Liver (tissue), 9 donors: Measurements from ENCODE around the gene GRIN1. TPM values are rescaled to one million over a fixed set of nuclear protein-coding genes. Genes with fewer than 3 reads are reported as not detected.

ENCODE experiments used
- DNase-seq: peaks from one replicate; pipeline ENCODE4 v3.0.0-alpha.2; 2017; ENCODE audit warnings: low spot score
- H3K27ac ChIP-seq, 2 donors: one replicate each; pipeline ENCODE4 v1.7.0; 2013; ENCODE audit warnings: inconsistent platforms in 2 of 2, low read length in 2 of 2, control low read depth in 1 of 2, low read depth in 1 of 2, mild to moderate bottlenecking in 1 of 2
- H3K27me3 ChIP-seq, 4 donors: one replicate each; pipeline versions ENCODE4 v1.6.1 to v1.7.0; 2013; ENCODE audit warnings: low read length in 3 of 4, inconsistent platforms in 1 of 4, mild to moderate bottlenecking in 1 of 4, moderate library complexity in 1 of 4; ENCODE audit not compliant: control insufficient read depth in 4 of 4, insufficient read depth in 4 of 4
- H3K36me3 ChIP-seq, 4 donors: one replicate each; pipeline versions ENCODE4 v1.6.1 to v1.7.0; 2013; ENCODE audit warnings: low read length in 3 of 4, mild to moderate bottlenecking in 3 of 4, low read depth in 1 of 4, moderate library complexity in 1 of 4; ENCODE audit not compliant: control insufficient read depth in 4 of 4, insufficient read depth in 3 of 4
- H3K4me1 ChIP-seq, 4 donors: one replicate each; pipeline versions ENCODE4 v1.6.1 to v1.7.0; 2013; ENCODE audit warnings: low read length in 3 of 4, mild to moderate bottlenecking in 3 of 4, moderate library complexity in 1 of 4; ENCODE audit not compliant: control insufficient read depth in 4 of 4, insufficient read depth in 4 of 4
- H3K4me3 ChIP-seq, 3 donors: one replicate each; pipeline versions ENCODE4 v1.6.1 to v1.7.0; 2013; ENCODE audit warnings: low read length in 3 of 3, control low read depth in 1 of 3, low read depth in 1 of 3, mild to moderate bottlenecking in 1 of 3
- H3K9ac ChIP-seq, 2 donors: one replicate each; pipeline ENCODE4 v1.7.0; 2013; ENCODE audit warnings: low read length in 2 of 2, mild to moderate bottlenecking in 2 of 2, moderate library complexity in 2 of 2, control low read depth in 1 of 2, low read depth in 1 of 2
- H3K9me3 ChIP-seq, 4 donors: one replicate each; pipeline versions ENCODE4 v1.6.1 to v1.7.0; 2013; ENCODE audit warnings: low read length in 3 of 4; ENCODE audit not compliant: control insufficient read depth in 4 of 4
- EGR1 ChIP-seq, 2 donors: IDR thresholded peaks; 2 replicates each; pipeline ENCODE4 v1.6.1; 2016 to 2018; ENCODE audit warnings: antibody characterized with exemption in 2 of 2, low read depth in 2 of 2
- FOXA1 ChIP-seq: IDR thresholded peaks from 2 replicates; pipeline ENCODE4 v1.6.1; 2016; ENCODE audit warnings: antibody characterized with exemption
- GABPA ChIP-seq, 2 donors: IDR thresholded peaks in 1 of 2; conservative IDR thresholded peaks in 1 of 2; 2 replicates each; pipeline ENCODE4 v1.6.1; 2016; ENCODE audit warnings: antibody characterized with exemption in 2 of 2, mild to moderate bottlenecking in 1 of 2, moderate library complexity in 1 of 2
- HNF4A ChIP-seq, 2 donors: conservative IDR thresholded peaks; 2 replicates each; pipeline ENCODE4 v1.6.1; 2016; ENCODE audit warnings: antibody characterized with exemption in 2 of 2, mild to moderate bottlenecking in 2 of 2
- JUND ChIP-seq, 2 donors: IDR thresholded peaks; 2 replicates each; pipeline ENCODE4 v1.6.1; 2016; ENCODE audit warnings: antibody characterized with exemption in 2 of 2
- NR2F2 ChIP-seq: IDR thresholded peaks from 2 replicates; pipeline ENCODE4 v1.6.1; 2016; ENCODE audit warnings: antibody characterized with exemption
- RAD21 ChIP-seq, 2 donors: IDR thresholded peaks; 2 replicates each; pipeline ENCODE4 v1.6.1; 2016; ENCODE audit warnings: antibody characterized with exemption in 2 of 2, mild to moderate bottlenecking in 2 of 2
- RXRA ChIP-seq, 2 donors: IDR thresholded peaks; 2 replicates each; pipeline ENCODE4 v1.6.1; 2017 to 2018; ENCODE audit warnings: antibody characterized with exemption in 2 of 2, mild to moderate bottlenecking in 1 of 2
- SP1 ChIP-seq: IDR thresholded peaks from 2 replicates; pipeline ENCODE4 v1.6.1; 2018; ENCODE audit warnings: antibody characterized with exemption, mild to moderate bottlenecking
- TAF1 ChIP-seq: conservative IDR thresholded peaks from 2 replicates; pipeline ENCODE4 v1.6.1; 2016; ENCODE audit warnings: antibody characterized with exemption, mild to moderate bottlenecking
- YY1 ChIP-seq: IDR thresholded peaks from 2 replicates; pipeline ENCODE4 v1.6.1; 2016; ENCODE audit warnings: antibody characterized with exemption, mild to moderate bottlenecking
- whole genome bisulfite sequencing: extraction: QIAGEN DNeasy Blood & Tissue Kit; methylation state at CpG from one replicate; pipeline ENCODE4 v1.1.7; 2013; 5-methylcytosine and 5-hydroxymethylcytosine counted together
- polyA plus RNA-seq, 2 donors: library from polyadenylated mRNA; stranded (reverse) in 1 of 2; unstranded in 1 of 2; fragments of 200-250 nt in 1 of 2; fragments of >200 nt in 1 of 2; fragmentation: Nextera tagmentation in 1 of 2; extraction: Ambion mirVana in 1 of 2; gene quantifications; one replicate each; pipeline versions ENCODE4 v1.2.1 to v1.2.3, GENCODE V29; 2013 to 2015
- total RNA-seq, 2 donors: library from RNA; depleted of rRNA; stranded (reverse); fragments of >200 nt; gene quantifications; one replicate each; pipeline ENCODE4 v1.2.3, GENCODE V29; 2014
- TF ChIP-seq, protein P1 (sequence below): IDR thresholded peaks from 2 replicates; pipeline ENCODE4 v1.6.1; 2016; ENCODE audit warnings: antibody characterized with exemption
- TF ChIP-seq, protein P2 (sequence below): IDR thresholded peaks from 2 replicates; pipeline ENCODE4 v1.6.1; 2016; ENCODE audit warnings: antibody characterized with exemption
- TF ChIP-seq, protein P3 (sequence below): fragments of 150-350 bp; IDR thresholded peaks from 2 replicates; pipeline ENCODE4 v1.5.1; 2017; ENCODE audit warnings: improper control_type of control experiment, low read depth, low read length; ENCODE audit not compliant: missing input control
- TF ChIP-seq, protein P4 (sequence below): IDR thresholded peaks from 2 replicates; pipeline ENCODE4 v1.6.1; 2016; ENCODE audit warnings: antibody characterized with exemption, mild to moderate bottlenecking
- donor health status: healthy.
- donor health status: healthy.
- donor health status: healthy.
- donor health status: healthy.
- donor health status: healthy.

Gene GRIN1
- total and polyA plus RNA-seq, 4 donors, result 0.05 TPM; not detected in 3

DNA sequence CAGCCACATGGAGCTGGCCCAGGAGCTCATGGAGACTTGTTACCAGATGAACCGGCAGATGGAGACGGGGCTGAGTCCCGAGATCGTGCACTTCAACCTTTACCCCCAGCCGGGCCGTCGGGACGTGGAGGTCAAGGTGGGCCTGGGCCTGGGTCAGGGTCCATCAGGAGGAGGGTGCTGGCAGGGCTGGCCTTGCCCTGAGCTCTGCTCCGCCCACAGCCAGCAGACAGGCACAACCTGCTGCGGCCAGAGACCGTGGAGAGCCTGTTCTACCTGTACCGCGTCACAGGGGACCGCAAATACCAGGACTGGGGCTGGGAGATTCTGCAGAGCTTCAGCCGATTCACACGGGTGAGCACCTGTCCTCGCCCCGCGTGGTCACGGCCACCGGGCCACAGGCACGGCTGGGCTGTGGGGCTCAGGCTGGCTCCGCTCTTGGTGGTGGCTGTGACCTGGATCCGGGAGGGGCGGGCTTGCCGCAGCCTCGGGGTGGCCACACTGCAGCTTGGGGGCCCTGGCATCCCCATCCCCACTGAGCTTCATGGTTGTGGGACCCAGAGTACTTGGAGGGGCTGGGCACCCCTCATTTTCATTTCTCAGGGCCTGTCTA lies 31.5 kb upstream of the GRIN1 start:
- WGBS, result 79% methylated on average over 27 of the region's 27 CpGs
- Histone ChIP-seq H3K9me3 (no peaks in the 10 kb centered on the region), H3K4me1 (no peaks in the 10 kb centered on the region), H3K27me3 (no peaks in the 10 kb centered on the region), H3K36me3 (peaks cover 15 to 49% (median 20%) of the 10 kb centered on the region in 4 donors), H3K4me3 (no peak overlapping the region), H3K27ac (no peak overlapping the region), H3K9ac (no peak overlapping the region)
- DNase-seq, result no peak
- TF ChIP-seq, protein P1, sequence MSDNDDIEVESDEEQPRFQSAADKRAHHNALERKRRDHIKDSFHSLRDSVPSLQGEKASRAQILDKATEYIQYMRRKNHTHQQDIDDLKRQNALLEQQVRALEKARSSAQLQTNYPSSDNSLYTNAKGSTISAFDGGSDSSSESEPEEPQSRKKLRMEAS, result no peak
- TF ChIP-seq RXRA (IDR thresholded peaks at IDR 0.05) (peak in 1 of 2 donors; percentile 31), HNF4A (conservative IDR thresholded peaks at IDR 0.05) (peak in 1 of 2 donors; percentile 80), NR2F2 (no peak)

DNA sequence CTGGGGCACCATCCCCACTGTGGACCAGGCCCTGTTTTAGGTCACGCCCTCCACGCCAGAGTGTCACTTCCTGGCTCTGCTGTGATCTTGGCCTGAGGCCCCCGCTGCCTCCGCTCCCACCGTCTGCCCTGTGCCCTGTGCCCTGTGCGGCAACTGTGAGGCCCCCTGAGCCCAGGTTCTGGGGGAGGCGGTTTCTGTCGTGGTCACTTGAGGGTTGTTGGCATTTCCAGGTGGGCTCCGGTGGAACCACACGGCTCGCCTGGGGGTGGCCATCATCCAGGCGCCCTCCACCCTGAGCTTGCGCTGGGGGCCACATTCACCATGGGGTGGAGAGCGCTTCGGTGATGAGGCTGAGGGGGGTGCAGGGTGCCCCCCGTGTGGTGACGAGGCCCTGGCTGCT lies 31.0 kb upstream of the GRIN1 start:
- Histone ChIP-seq H3K4me3 (no peak overlapping the region), H3K27ac (no peak overlapping the region), H3K9me3 (no peaks in the 10 kb centered on the region), H3K4me1 (no peaks in the 10 kb centered on the region), H3K36me3 (peaks cover 15 to 44% (median 19%) of the 10 kb centered on the region in 4 donors), H3K27me3 (no peaks in the 10 kb centered on the region), H3K9ac (no peak overlapping the region)
- no peak for DNase-seq
- no peak for TF ChIP-seq RXRA (IDR thresholded peaks at IDR 0.05)
- TF ChIP-seq EGR1 (IDR thresholded peaks at IDR 0.05; ENCODE audit: low read depth in 2 of 2), result no peak
- TF ChIP-seq FOXA1, result no peak
- TF ChIP-seq NR2F2, result no peak
- TF ChIP-seq, protein P2, sequence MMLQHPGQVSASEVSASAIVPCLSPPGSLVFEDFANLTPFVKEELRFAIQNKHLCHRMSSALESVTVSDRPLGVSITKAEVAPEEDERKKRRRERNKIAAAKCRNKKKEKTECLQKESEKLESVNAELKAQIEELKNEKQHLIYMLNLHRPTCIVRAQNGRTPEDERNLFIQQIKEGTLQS, result no peak
- no peak for TF ChIP-seq RAD21 (IDR thresholded peaks at IDR 0.05)
- TF ChIP-seq GABPA (IDR thresholded peaks at IDR 0.05 in 1 of 2, conservative IDR thresholded peaks at IDR 0.05 in 1 of 2), result no peak
- no peak for TF ChIP-seq SP1
- no peak for TF ChIP-seq JUND (IDR thresholded peaks at IDR 0.05)
- TF ChIP-seq, protein P3, sequence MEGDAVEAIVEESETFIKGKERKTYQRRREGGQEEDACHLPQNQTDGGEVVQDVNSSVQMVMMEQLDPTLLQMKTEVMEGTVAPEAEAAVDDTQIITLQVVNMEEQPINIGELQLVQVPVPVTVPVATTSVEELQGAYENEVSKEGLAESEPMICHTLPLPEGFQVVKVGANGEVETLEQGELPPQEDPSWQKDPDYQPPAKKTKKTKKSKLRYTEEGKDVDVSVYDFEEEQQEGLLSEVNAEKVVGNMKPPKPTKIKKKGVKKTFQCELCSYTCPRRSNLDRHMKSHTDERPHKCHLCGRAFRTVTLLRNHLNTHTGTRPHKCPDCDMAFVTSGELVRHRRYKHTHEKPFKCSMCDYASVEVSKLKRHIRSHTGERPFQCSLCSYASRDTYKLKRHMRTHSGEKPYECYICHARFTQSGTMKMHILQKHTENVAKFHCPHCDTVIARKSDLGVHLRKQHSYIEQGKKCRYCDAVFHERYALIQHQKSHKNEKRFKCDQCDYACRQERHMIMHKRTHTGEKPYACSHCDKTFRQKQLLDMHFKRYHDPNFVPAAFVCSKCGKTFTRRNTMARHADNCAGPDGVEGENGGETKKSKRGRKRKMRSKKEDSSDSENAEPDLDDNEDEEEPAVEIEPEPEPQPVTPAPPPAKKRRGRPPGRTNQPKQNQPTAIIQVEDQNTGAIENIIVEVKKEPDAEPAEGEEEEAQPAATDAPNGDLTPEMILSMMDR, result no peak
- no peak for TF ChIP-seq TAF1
- TF ChIP-seq, protein P4, sequence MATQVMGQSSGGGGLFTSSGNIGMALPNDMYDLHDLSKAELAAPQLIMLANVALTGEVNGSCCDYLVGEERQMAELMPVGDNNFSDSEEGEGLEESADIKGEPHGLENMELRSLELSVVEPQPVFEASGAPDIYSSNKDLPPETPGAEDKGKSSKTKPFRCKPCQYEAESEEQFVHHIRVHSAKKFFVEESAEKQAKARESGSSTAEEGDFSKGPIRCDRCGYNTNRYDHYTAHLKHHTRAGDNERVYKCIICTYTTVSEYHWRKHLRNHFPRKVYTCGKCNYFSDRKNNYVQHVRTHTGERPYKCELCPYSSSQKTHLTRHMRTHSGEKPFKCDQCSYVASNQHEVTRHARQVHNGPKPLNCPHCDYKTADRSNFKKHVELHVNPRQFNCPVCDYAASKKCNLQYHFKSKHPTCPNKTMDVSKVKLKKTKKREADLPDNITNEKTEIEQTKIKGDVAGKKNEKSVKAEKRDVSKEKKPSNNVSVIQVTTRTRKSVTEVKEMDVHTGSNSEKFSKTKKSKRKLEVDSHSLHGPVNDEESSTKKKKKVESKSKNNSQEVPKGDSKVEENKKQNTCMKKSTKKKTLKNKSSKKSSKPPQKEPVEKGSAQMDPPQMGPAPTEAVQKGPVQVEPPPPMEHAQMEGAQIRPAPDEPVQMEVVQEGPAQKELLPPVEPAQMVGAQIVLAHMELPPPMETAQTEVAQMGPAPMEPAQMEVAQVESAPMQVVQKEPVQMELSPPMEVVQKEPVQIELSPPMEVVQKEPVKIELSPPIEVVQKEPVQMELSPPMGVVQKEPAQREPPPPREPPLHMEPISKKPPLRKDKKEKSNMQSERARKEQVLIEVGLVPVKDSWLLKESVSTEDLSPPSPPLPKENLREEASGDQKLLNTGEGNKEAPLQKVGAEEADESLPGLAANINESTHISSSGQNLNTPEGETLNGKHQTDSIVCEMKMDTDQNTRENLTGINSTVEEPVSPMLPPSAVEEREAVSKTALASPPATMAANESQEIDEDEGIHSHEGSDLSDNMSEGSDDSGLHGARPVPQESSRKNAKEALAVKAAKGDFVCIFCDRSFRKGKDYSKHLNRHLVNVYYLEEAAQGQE, result no peak
- TF ChIP-seq YY1, result no peak
- 95% methylated on average over 17 of the region's 17 CpGs for WGBS
